Measurements from ENCODE around the gene ACOX1.
"Not testable (repeated sequence)": the region's sequence is repeated elsewhere in the genome, so short reads cannot be mapped to it uniquely, and the experiment has no call there.

Gene ACOX1

DNA sequence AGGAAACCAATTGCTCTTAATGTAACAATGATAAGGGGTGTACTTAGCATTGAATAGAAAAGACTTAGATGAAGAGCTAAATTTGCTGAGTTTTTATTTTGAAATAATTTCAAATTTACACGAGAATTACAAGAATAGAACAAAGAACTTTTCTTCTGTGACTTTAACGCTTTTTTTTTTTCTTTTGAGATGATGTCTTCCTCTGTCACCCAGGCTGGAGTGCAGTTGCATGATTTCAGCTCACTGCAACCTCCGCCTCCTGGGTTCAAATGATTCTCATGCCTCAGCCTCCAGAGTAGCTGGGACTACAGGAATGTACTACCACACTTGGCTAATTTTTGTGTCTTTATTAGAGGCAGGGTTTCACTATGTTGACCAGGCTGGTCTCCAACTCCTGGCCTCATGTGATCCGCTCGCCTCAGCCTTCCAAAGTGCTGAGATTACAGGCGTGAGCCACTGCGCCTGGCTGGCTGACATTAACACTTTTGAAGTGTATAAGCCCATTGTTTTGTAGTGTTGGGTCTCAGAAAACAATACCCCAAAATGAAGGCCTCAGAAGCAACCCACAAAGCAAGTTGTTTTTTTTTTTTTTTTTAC, 2.2 kb upstream of the ACOX1 start:
- no peak for DNase-seq (ENCODE audit: low read depth)

DNA sequence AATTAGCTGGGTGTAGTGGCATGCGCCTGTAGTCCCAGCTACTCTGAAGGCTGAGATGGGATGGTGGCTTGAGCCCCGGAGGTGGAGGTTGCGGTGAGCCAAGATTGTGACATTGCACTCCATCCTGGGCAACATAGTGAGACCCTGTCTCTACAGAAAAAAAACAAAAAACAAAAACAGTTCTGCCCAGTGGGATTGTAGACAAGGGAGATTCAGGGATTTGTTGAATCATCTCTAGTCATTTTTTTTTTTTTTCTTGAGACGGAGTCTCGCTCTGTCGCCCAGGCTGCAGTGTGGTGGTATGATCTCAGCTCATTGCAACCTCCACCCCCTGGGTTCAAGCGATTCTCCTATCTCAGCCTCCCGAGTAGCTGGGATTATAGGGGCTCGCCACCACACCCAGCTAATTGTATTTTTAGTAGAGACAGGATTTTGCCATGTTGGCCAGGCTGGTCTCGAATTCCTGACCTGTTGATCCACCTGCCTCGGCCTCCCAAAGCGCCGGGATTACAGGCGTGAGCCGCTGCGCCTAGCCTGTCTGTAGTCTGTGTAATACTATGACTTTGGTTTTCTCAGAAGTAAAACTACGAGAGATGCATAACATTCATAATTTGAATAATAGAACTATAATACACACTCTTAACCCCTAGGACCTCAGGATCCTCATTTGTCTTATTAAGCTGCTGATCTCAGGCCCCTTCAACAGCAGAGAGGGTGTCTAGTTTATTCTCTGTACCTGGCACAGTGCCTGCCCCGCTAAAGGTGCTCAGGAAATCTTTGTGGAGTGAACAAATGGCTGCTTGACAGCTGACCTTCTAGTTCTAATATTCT, 1.4 kb upstream of the ACOX1 start:
- no peak for DNase-seq (ENCODE audit: low read depth)

DNA sequence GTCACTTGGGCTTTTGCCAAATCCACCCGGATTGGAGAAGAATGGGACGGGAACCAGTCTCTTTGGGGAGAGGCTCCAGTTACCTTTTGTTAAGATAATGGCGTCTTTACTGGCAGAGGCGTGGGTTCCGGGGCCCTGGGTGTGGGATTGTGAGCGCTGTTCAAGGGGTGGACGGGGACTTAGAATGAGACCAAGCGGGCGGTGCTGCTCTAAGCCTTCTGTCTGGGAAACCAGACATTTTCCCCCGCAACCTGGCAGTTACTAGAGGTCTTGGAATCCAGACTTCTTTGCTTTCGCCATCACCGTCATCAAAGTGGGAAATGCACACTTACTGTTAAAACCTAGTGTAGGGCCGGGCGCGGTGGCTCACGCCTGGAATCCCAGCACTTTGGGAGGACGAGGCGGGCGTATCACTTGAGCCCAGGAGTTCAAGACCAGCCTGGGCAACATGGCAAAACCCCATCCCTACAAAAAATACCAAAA, 780 bp upstream of the ACOX1 start:
- peak; percentile 42 for DNase-seq (ENCODE audit: low read depth)

DNA sequence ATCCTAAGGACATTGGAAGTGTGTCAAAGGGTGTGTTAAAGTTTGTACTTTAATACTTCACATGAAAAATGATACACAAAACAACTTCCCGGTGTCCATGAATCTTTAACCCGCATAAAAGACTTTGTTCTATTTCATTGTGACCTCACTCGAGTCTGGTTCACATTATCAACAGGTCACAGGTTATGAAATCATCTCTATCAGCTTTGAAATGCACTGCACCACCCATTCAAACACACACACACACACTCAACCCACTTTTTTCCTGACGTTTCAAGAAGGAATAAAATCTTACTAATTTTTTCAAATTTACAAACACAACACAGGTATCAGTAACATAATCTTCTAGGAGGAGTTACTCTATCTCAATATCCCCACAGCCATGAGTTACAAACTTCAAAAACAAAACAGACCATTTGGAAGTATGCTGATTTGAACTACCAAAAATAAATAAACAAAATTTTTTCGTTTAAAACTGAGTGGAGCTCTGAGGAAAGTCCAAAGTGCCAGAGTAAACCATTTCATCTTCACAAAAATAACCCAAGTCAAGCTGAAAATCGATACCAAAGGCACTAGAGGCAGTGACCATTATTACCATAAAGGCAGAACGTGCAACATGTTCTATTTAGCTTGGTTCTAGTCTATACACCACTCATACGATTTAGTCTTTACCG, 2.7 kb downstream of the ACOX1 start:
- no peak for DNase-seq (ENCODE audit: low read depth)

GRCh38 chr17:75975757-75976174, 3.2 kb downstream of the ACOX1 start:
- DNase-seq (ENCODE audit: low read depth) = no peak

- not testable (repeated sequence) for DNase-seq (ENCODE audit: low read depth)
Observed at GRCh38 chr17:75975187-75975586, 3.8 kb downstream of the ACOX1 start.

DNA sequence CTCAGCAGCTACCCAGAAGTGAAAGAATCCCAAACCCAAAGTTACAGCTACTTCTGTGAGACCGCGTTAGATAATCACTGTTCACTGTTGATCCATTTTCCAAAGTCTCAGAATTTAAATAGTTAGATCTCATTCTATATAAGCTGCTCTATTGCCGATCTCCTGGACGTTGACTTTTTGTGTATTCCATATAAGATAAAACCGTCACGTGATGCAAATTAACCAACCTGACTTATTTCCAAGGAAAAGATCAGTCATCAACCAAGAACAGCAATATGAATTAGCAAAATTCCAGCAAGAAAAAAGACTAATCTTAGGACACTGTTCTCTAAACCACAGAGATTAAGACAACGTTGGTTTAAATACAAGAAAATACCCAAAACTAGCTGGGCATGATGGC, 8.3 kb downstream of the ACOX1 start:
- DNase-seq (ENCODE audit: low read depth) = no peak

GRCh38 chr17:75970011-75970523, 8.9 kb downstream of the ACOX1 start:
- no peak for DNase-seq (ENCODE audit: low read depth)

DNA sequence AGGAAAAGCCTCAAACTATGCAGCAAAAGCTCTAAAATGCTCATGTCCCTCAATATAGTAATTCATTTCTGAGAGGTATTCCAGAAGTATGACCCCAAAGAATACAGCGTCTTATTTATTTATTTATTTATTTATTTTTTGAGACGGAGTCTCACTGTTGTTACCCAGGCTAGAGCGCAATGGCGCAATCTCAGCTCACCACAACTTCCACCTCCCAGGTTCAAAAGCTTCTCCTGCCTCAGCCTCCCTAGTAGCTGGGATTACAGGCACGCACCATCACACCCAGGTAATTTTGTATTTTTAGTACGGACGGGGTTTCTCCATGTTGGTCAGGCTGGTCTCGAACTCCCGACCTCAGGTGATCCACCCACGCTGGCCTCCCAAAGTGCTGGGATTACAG, 9.9 kb downstream of the ACOX1 start:
- not testable (repeated sequence) for DNase-seq (ENCODE audit: low read depth)

- DNase-seq (ENCODE audit: low read depth) = no peak
Observed at GRCh38 chr17:75965468-75965867, 13.5 kb downstream of the ACOX1 start.

GRCh38 chr17:75959839-75960511, 19.0 kb downstream of the ACOX1 start:
- no peak for DNase-seq (ENCODE audit: low read depth)

DNA sequence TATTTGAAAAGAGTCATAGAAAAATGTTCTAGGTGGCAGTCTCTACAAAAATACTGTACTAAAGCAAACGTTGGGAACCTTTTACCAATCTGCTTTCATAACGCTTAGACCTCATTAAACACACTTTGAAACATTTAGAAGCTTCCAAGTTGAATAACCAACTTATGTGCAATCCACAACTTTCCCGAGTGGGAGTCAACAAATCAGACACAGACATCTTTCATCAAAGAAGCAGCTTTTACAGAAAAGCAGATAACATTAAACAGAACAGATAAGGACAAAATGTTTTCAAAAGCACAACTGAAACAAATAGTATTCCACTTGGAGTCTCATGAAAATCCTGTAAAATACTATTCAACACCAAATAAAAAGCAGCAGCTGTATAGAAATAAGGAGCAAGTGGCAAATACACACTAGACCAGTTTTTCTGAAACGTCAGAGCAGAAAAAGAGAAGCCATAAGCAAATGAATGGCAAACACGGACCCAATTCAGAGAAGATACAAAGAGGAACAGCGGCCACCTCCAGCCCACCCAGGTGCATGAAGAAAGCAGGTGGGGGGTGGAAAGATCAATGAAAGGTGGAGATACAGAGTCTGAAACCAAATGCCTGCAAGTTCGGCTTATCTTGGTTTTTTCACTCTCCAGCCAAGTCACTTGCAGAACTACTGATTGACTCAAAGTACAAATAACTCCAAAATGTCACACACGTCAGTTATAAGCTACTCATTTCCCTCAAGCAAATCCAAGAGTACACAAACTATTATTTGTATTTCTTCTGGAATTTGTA, 19.7 kb downstream of the ACOX1 start:
- DNase-seq (ENCODE audit: low read depth) = no peak

DNA sequence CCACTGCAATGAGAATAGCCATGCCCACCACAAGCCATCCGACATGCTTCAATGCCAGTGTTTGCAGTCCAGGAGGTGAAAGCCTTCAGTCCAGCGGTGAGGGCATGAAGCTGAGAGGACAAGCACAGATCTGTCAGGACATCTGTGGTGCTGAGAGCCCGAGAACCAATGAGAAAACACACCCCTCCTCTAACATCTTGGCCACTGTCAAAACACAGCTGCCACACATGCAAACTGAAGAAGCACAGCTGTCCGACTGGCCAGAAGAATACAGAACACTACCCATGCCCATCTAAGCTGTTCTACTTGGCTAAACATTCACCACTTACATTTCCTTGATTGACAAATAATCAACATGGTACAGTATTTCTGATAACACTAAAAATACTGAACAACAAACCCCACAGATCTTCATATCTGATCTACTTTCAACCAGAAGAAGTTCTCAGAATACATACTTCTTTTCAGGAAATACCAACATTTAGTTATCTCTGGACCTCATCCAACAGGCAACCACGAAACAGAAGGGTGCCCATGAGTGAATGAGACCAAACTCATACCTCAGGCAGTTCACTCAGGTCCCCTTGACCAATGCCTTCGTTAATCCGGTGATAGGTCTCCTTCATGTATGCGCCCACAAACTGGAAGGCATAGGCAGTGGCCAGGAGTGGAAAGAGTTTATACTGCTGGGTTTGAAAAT, 28.0 kb downstream of the ACOX1 start:
- DNase-seq (ENCODE audit: low read depth) = no peak

GRCh38 chr17:75950421-75950820, 28.5 kb downstream of the ACOX1 start:
- no peak for DNase-seq (ENCODE audit: low read depth)

- no peak for DNase-seq (ENCODE audit: low read depth)
Observed at GRCh38 chr17:75945211-75945610, 33.8 kb downstream of the ACOX1 start.

DNA sequence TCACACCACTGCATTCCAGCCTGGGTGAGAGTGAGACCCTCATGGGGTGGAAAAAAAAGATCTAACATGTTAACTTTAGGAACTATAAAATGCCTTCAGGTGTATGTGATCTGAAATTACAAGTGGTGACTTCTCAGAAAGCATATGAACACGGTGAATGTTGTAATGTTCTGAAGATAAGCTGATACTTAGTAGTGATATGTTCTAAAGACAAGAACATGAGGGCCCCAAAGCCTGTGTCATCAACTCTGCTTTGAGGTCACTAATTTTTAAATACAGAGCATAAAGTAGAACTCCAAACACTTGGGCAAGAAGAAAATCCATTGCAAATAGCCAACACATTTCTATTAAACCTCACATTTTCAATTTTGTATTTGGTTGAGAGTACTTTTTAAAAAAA, 35.5 kb downstream of the ACOX1 start:
- no peak for DNase-seq (ENCODE audit: low read depth)

GRCh38 chr17:75942473-75942872, 36.5 kb downstream of the ACOX1 start:
- no peak for DNase-seq (ENCODE audit: low read depth)

DNA sequence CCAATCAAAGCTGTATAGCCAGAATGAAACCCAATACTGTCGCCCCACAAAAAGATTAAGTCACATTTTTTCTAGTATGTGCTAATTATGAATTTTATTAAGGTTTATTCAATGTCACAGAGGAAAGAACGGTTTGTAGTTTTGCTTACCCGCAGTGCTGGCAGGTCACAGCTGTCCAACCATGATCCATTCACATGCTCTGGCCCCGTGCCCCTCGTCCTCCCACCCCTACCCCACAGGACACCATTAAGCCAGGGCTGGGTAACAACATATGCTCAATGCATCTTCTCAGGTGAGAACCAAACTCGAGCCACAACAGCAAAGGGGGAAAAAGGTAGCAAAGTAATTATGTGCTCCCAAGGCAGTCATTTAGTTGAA, 37.5 kb downstream of the ACOX1 start:
- DNase-seq (ENCODE audit: low read depth) = no peak

DNA sequence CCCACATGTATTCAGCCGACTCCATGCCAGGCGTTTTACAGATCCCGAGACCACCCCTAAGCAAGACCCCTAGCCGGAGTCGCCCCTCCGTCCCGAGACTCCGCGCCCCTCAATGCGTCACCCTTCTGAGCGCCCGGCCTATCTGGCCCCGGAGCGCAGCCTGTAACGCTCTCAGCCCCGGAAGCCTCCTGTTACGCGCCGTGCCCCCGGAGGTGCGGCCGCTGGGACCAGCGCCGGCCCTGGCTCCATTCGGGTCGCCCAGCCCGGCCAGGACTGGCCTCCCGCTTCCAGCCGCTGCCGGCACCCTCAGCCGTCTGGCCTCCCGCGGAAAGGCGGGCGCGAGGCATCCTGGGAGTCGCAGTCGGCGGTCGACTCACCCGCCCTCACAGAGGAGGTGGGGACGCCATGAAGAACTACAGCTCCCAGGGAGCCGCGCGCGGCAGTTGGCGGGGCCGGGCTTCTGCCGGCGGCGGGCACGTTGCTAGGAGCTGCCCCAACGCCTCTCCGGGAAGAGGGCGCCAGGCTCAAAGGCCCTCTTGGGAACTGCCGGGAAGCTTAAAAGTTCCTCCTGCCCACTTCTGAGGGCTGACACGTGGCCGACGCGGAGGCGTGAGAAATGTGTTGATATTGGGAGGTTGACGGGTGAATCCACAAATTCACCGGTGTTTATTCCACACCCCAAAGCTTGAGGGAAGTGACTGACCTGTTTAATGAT, 38.1 kb downstream of the ACOX1 start, which contains the start of gene FBF1:
Gene FBF1 (minus strand): TSS at position 316 of the 715 bp plus-strand sequence. CDS start 2,893 bp downstream, outside the sequence.
- DNase-seq (ENCODE audit: low read depth) = peak; percentile 80

- DNase-seq (ENCODE audit: low read depth) = no peak
Observed at GRCh38 chr17:75937652-75938051, 41.3 kb downstream of the ACOX1 start.
